HEK293T (cell line): ENCODE measurements around the gene MYO9A.

Source experiments
- BHLHE40 ChIP-seq: fragments of 450-650 bp; IDR thresholded peaks from 2 replicates; pipeline ENCODE4 v1.6.1; 2016; ENCODE audit warnings: mild to moderate bottlenecking, moderate library complexity, borderline replicate concordance
- CTBP1 ChIP-seq: fragments of 450-650 bp; IDR thresholded peaks from 2 replicates; pipeline ENCODE4 v1.6.1; 2016; ENCODE audit warnings: borderline replicate concordance
- ELF4 ChIP-seq: fragments of 450-650 bp; IDR thresholded peaks from 2 replicates; pipeline ENCODE4 v1.6.1; 2017; ENCODE audit warnings: antibody characterized with exemption
- FOXA1 ChIP-seq: fragments of 450-650 bp; IDR thresholded peaks from 2 replicates; pipeline ENCODE4 v1.6.1; 2016; ENCODE audit warnings: mild to moderate bottlenecking
- FOXK2 ChIP-seq: fragments of 450-650 bp; IDR thresholded peaks from 2 replicates; pipeline ENCODE4 v1.6.1; 2016; ENCODE audit warnings: mild to moderate bottlenecking
- FOXM1 ChIP-seq: fragments of 450-650 bp; IDR thresholded peaks from 2 replicates; pipeline ENCODE4 v1.6.1; 2017; ENCODE audit warnings: mild to moderate bottlenecking, borderline replicate concordance
- HDGF ChIP-seq: fragments of 450-650 bp; IDR thresholded peaks from 2 replicates; pipeline ENCODE4 v1.6.1; 2017; ENCODE audit warnings: antibody characterized with exemption, borderline replicate concordance
- L3MBTL2 ChIP-seq: fragments of 450-650 bp; conservative IDR thresholded peaks from 2 replicates; pipeline ENCODE4 v1.6.1; 2016; ENCODE audit warnings: mild to moderate bottlenecking
- LEF1 ChIP-seq: fragments of 450-650 bp; IDR thresholded peaks from 2 replicates; pipeline ENCODE4 v1.6.1; 2017; ENCODE audit warnings: mild to moderate bottlenecking, borderline replicate concordance
- NFRKB ChIP-seq: fragments of 450-650 bp; IDR thresholded peaks from 2 replicates; pipeline ENCODE4 v1.6.1; 2016; ENCODE audit warnings: mild to moderate bottlenecking, moderate library complexity
- SP1 ChIP-seq: fragments of 450-650 bp; IDR thresholded peaks from 2 replicates; pipeline ENCODE4 v1.6.1; 2017
- SUZ12 ChIP-seq: fragments of 450-650 bp; IDR thresholded peaks from 2 replicates; pipeline ENCODE4 v1.6.1; 2016; ENCODE audit warnings: mild to moderate bottlenecking
- TARDBP ChIP-seq: fragments of 450-650 bp; IDR thresholded peaks from 2 replicates; pipeline ENCODE4 v1.6.1; 2016
- TF ChIP-seq, protein P1 (sequence below): fragments of 450-650 bp; IDR thresholded peaks from 2 replicates; pipeline ENCODE4 v1.6.1; 2016

GRCh38 chr15:71945012-71945411 is 172.9 kb downstream of the MYO9A start:
- TF ChIP-seq CTBP1 (no peak), FOXK2 (no peak), L3MBTL2 (no peak), FOXM1 (no peak), BHLHE40 (no peak), SUZ12 (no peak), NFRKB (no peak), SP1 (no peak), FOXA1 (no peak), ELF4 (no peak), LEF1 (no peak), HDGF (no peak), TARDBP (no peak)
- TF ChIP-seq, protein P1, sequence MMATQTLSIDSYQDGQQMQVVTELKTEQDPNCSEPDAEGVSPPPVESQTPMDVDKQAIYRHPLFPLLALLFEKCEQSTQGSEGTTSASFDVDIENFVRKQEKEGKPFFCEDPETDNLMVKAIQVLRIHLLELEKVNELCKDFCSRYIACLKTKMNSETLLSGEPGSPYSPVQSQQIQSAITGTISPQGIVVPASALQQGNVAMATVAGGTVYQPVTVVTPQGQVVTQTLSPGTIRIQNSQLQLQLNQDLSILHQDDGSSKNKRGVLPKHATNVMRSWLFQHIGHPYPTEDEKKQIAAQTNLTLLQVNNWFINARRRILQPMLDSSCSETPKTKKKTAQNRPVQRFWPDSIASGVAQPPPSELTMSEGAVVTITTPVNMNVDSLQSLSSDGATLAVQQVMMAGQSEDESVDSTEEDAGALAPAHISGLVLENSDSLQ = no peak
